ENCODE data around the gene KIAA1328.

- no peak for TF ChIP-seq EP300 (IDR thresholded peaks at IDR 0.05)
- TF ChIP-seq, protein P1, sequence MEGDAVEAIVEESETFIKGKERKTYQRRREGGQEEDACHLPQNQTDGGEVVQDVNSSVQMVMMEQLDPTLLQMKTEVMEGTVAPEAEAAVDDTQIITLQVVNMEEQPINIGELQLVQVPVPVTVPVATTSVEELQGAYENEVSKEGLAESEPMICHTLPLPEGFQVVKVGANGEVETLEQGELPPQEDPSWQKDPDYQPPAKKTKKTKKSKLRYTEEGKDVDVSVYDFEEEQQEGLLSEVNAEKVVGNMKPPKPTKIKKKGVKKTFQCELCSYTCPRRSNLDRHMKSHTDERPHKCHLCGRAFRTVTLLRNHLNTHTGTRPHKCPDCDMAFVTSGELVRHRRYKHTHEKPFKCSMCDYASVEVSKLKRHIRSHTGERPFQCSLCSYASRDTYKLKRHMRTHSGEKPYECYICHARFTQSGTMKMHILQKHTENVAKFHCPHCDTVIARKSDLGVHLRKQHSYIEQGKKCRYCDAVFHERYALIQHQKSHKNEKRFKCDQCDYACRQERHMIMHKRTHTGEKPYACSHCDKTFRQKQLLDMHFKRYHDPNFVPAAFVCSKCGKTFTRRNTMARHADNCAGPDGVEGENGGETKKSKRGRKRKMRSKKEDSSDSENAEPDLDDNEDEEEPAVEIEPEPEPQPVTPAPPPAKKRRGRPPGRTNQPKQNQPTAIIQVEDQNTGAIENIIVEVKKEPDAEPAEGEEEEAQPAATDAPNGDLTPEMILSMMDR (IDR thresholded peaks at IDR 0.05), result no peak
Observed at GRCh38 chr18:36887114-36887513, 58.2 kb downstream of the KIAA1328 start.

All from upper lobe of left lung (tissue), 4 donors.